Measurements from ENCODE around the gene OR6C6. TPM values are rescaled to one million over a fixed set of nuclear protein-coding genes. Genes with fewer than 3 reads are reported as not detected.

Gene OR6C6
- total and polyA plus RNA-seq, 10 of the 15 experiments (the other 5 are each of a cell fraction or from before 2014, with no cell fraction given) = not detected

Other genes starting within 250 kb of the OR6C6 start
Only the 7 nearest of the 11 such genes appear.
- not detected in 2 replicates for gene OR10A7, start 75.5 kb downstream of the OR6C6 start, total RNA-seq (2014; rRNA removed)
- gene OR10A7, start 75.5 kb downstream of the OR6C6 start, total RNA-seq (2014; rRNA removed; fragmentation: Illumina TruSeq; extraction: Trizol) = not detected in 2 replicates
- gene OR10A7, start 75.5 kb downstream of the OR6C6 start, total RNA-seq (2021) = not detected in 2 replicates
- gene OR10A7, start 75.5 kb downstream of the OR6C6 start, polyA plus RNA-seq (2011; rRNA removed) = not detected in 2 replicates
- gene OR10A7, start 75.5 kb downstream of the OR6C6 start, polyA plus RNA-seq (2014; fragmentation: Illumina TruSeq; extraction: Trizol) = not detected in 2 replicates
- gene OR10A7, start 75.5 kb downstream of the OR6C6 start, polyA plus RNA-seq (2014; fragmentation: Nextera tagmentation; extraction: Ambion mirVana) = not detected
- gene OR10A7, start 75.5 kb downstream of the OR6C6 start, polyA plus RNA-seq (2014; rRNA removed) = not detected in 2 replicates
- gene OR10A7, start 75.5 kb downstream of the OR6C6 start, polyA plus RNA-seq (2016; fragmentation: Nextera tagmentation; extraction: Ambion mirVana) = not detected
- not detected in 2 replicates for gene OR6C74, start 52.0 kb downstream of the OR6C6 start, total RNA-seq (2014; rRNA removed)
- gene OR6C74, start 52.0 kb downstream of the OR6C6 start, total RNA-seq (2014; rRNA removed; fragmentation: Illumina TruSeq; extraction: Trizol) = not detected in 2 replicates
- not detected in 2 replicates for gene OR6C74, start 52.0 kb downstream of the OR6C6 start, total RNA-seq (2021)
- not detected in 2 replicates for gene OR6C74, start 52.0 kb downstream of the OR6C6 start, polyA plus RNA-seq (2011; rRNA removed)
- gene OR6C74, start 52.0 kb downstream of the OR6C6 start, polyA plus RNA-seq (2014; fragmentation: Illumina TruSeq; extraction: Trizol) = not detected in 2 replicates
- gene OR6C74, start 52.0 kb downstream of the OR6C6 start, polyA plus RNA-seq (2014; fragmentation: Nextera tagmentation; extraction: Ambion mirVana) = not detected
- not detected in 2 replicates for gene OR6C74, start 52.0 kb downstream of the OR6C6 start, polyA plus RNA-seq (2014; rRNA removed)
- gene OR6C74, start 52.0 kb downstream of the OR6C6 start, polyA plus RNA-seq (2016; fragmentation: Nextera tagmentation; extraction: Ambion mirVana) = not detected
- not detected in 2 replicates for gene OR6C1, start 17.8 kb upstream of the OR6C6 start, total RNA-seq (2014; rRNA removed)
- not detected in 2 replicates for gene OR6C1, start 17.8 kb upstream of the OR6C6 start, total RNA-seq (2014; rRNA removed; fragmentation: Illumina TruSeq; extraction: Trizol)
- not detected in 2 replicates for gene OR6C1, start 17.8 kb upstream of the OR6C6 start, total RNA-seq (2021)
- gene OR6C1, start 17.8 kb upstream of the OR6C6 start, polyA plus RNA-seq (2011; rRNA removed) = not detected in 2 replicates
- not detected in 2 replicates for gene OR6C1, start 17.8 kb upstream of the OR6C6 start, polyA plus RNA-seq (2014; fragmentation: Illumina TruSeq; extraction: Trizol)
- not detected for gene OR6C1, start 17.8 kb upstream of the OR6C6 start, polyA plus RNA-seq (2014; fragmentation: Nextera tagmentation; extraction: Ambion mirVana)
- gene OR6C1, start 17.8 kb upstream of the OR6C6 start, polyA plus RNA-seq (2014; rRNA removed) = not detected in 2 replicates
- gene OR6C1, start 17.8 kb upstream of the OR6C6 start, polyA plus RNA-seq (2016; fragmentation: Nextera tagmentation; extraction: Ambion mirVana) = not detected
- gene OR6C3, start 34.2 kb upstream of the OR6C6 start, total RNA-seq (2014; rRNA removed) = not detected in 2 replicates
- not detected in 2 replicates for gene OR6C3, start 34.2 kb upstream of the OR6C6 start, total RNA-seq (2014; rRNA removed; fragmentation: Illumina TruSeq; extraction: Trizol)
- gene OR6C3, start 34.2 kb upstream of the OR6C6 start, total RNA-seq (2021) = not detected in 2 replicates
- not detected in 2 replicates for gene OR6C3, start 34.2 kb upstream of the OR6C6 start, polyA plus RNA-seq (2011; rRNA removed)
- gene OR6C3, start 34.2 kb upstream of the OR6C6 start, polyA plus RNA-seq (2014; fragmentation: Illumina TruSeq; extraction: Trizol) = not detected in 2 replicates
- not detected for gene OR6C3, start 34.2 kb upstream of the OR6C6 start, polyA plus RNA-seq (2014; fragmentation: Nextera tagmentation; extraction: Ambion mirVana)
- not detected in 2 replicates for gene OR6C3, start 34.2 kb upstream of the OR6C6 start, polyA plus RNA-seq (2014; rRNA removed)
- not detected for gene OR6C3, start 34.2 kb upstream of the OR6C6 start, polyA plus RNA-seq (2016; fragmentation: Nextera tagmentation; extraction: Ambion mirVana)
- not detected in 2 replicates for gene OR6C75, start 66.4 kb upstream of the OR6C6 start, total RNA-seq (2014; rRNA removed)
- gene OR6C75, start 66.4 kb upstream of the OR6C6 start, total RNA-seq (2014; rRNA removed; fragmentation: Illumina TruSeq; extraction: Trizol) = not detected in 2 replicates
- not detected in 2 replicates for gene OR6C75, start 66.4 kb upstream of the OR6C6 start, total RNA-seq (2021)
- not detected in 2 replicates for gene OR6C75, start 66.4 kb upstream of the OR6C6 start, polyA plus RNA-seq (2011; rRNA removed)
- gene OR6C75, start 66.4 kb upstream of the OR6C6 start, polyA plus RNA-seq (2014; fragmentation: Illumina TruSeq; extraction: Trizol) = not detected in 2 replicates
- not detected for gene OR6C75, start 66.4 kb upstream of the OR6C6 start, polyA plus RNA-seq (2014; fragmentation: Nextera tagmentation; extraction: Ambion mirVana)
- gene OR6C75, start 66.4 kb upstream of the OR6C6 start, polyA plus RNA-seq (2014; rRNA removed) = not detected in 2 replicates
- not detected for gene OR6C75, start 66.4 kb upstream of the OR6C6 start, polyA plus RNA-seq (2016; fragmentation: Nextera tagmentation; extraction: Ambion mirVana)
- not detected in 2 replicates for gene OR6C65, start 104.0 kb upstream of the OR6C6 start, total RNA-seq (2014; rRNA removed)
- gene OR6C65, start 104.0 kb upstream of the OR6C6 start, total RNA-seq (2014; rRNA removed; fragmentation: Illumina TruSeq; extraction: Trizol) = not detected in 2 replicates
- not detected in 2 replicates for gene OR6C65, start 104.0 kb upstream of the OR6C6 start, total RNA-seq (2021)
- gene OR6C65, start 104.0 kb upstream of the OR6C6 start, polyA plus RNA-seq (2011; rRNA removed) = not detected in 2 replicates
- gene OR6C65, start 104.0 kb upstream of the OR6C6 start, polyA plus RNA-seq (2014; fragmentation: Illumina TruSeq; extraction: Trizol) = not detected in 2 replicates
- not detected for gene OR6C65, start 104.0 kb upstream of the OR6C6 start, polyA plus RNA-seq (2014; fragmentation: Nextera tagmentation; extraction: Ambion mirVana)
- gene OR6C65, start 104.0 kb upstream of the OR6C6 start, polyA plus RNA-seq (2014; rRNA removed) = not detected in 2 replicates
- not detected for gene OR6C65, start 104.0 kb upstream of the OR6C6 start, polyA plus RNA-seq (2016; fragmentation: Nextera tagmentation; extraction: Ambion mirVana)
- gene OR6C76, start 129.7 kb upstream of the OR6C6 start, total RNA-seq (2014; rRNA removed) = not detected in 2 replicates
- not detected in 2 replicates for gene OR6C76, start 129.7 kb upstream of the OR6C6 start, total RNA-seq (2014; rRNA removed; fragmentation: Illumina TruSeq; extraction: Trizol)
- not detected in 2 replicates for gene OR6C76, start 129.7 kb upstream of the OR6C6 start, total RNA-seq (2021)
- gene OR6C76, start 129.7 kb upstream of the OR6C6 start, polyA plus RNA-seq (2011; rRNA removed) = not detected in 2 replicates
- gene OR6C76, start 129.7 kb upstream of the OR6C6 start, polyA plus RNA-seq (2014; fragmentation: Illumina TruSeq; extraction: Trizol) = not detected in 2 replicates
- not detected for gene OR6C76, start 129.7 kb upstream of the OR6C6 start, polyA plus RNA-seq (2014; fragmentation: Nextera tagmentation; extraction: Ambion mirVana)
- gene OR6C76, start 129.7 kb upstream of the OR6C6 start, polyA plus RNA-seq (2014; rRNA removed) = not detected in 2 replicates
- not detected for gene OR6C76, start 129.7 kb upstream of the OR6C6 start, polyA plus RNA-seq (2016; fragmentation: Nextera tagmentation; extraction: Ambion mirVana)

Measured in GM12878 (cell line).